Measurements from ENCODE around the gene ANTXR1.

ANTXR1 gene

GRCh38 chr2:69012310-69013141, 453 bp upstream of the ANTXR1 start:
- Histone ChIP-seq H3K4me3 (ENCODE audit: control insufficient read depth in 1 of 7, extremely low read depth in 1 of 7, insufficient read depth in 4 of 7, low read depth in 2 of 7, low read length in 6 of 7) (peak overlapping the region in 5 of 7 experiments; percentile 50 to 79 (median 67)), H3K36me3 (ENCODE audit: control insufficient read depth in 4 of 4, insufficient read depth in 4 of 4, low read length in 3 of 4) (no peaks in the 10 kb centered on the region), H3K27ac (ENCODE audit: insufficient read depth in 1 of 2, low read depth in 1 of 2, low read length in 2 of 2, poor library complexity in 1 of 2, severe bottlenecking in 2 of 2) (no peak overlapping the region), H3K9me3 (ENCODE audit: control extremely low read depth in 1 of 5, control insufficient read depth in 4 of 5, insufficient read depth in 2 of 5, low read depth in 1 of 5, low read length in 4 of 5) (no peaks in the 10 kb centered on the region), H3K4me1 (ENCODE audit: control extremely low read depth in 1 of 4, control insufficient read depth in 4 of 4, insufficient read depth in 4 of 4, low read length in 3 of 4) (peaks cover 4 to 20% (median 13%) of the 10 kb centered on the region in 4 experiments), H3K27me3 (replicated peaks in 2 of 5; ENCODE audit: control insufficient read depth in 4 of 5, insufficient read depth in 5 of 5, low read length in 4 of 5) (peaks cover 21 to 74% (median 33%) of the 10 kb centered on the region in 5 experiments)
- DNase-seq, result peak; percentile 45 to 55 (median 50)
- POLR2A ChIA-PET, result no interaction called here
- CTCF ChIA-PET, result interaction anchor here (0.9 to 2.2 kb wide), 5 partner anchors 10 to 294 kb away, joined by 3 to 6 read pairs (median 6); no protein-coding TSS in a partner anchor
- WGBS (ENCODE audit: insufficient coverage), result 24% methylated on average over 12 of the region's 27 CpGs

- Histone ChIP-seq H3K4me1 (ENCODE audit: control extremely low read depth in 1 of 4, control insufficient read depth in 4 of 4, insufficient read depth in 4 of 4, low read length in 3 of 4) (peaks cover 4 to 20% (median 13%) of the 10 kb centered on the region in 4 experiments), H3K27ac (ENCODE audit: insufficient read depth in 1 of 2, low read depth in 1 of 2, low read length in 2 of 2, poor library complexity in 1 of 2, severe bottlenecking in 2 of 2) (no peak overlapping the region), H3K9me3 (ENCODE audit: control extremely low read depth in 1 of 5, control insufficient read depth in 4 of 5, insufficient read depth in 2 of 5, low read depth in 1 of 5, low read length in 4 of 5) (no peaks in the 10 kb centered on the region), H3K27me3 (replicated peaks in 2 of 5; ENCODE audit: control insufficient read depth in 4 of 5, insufficient read depth in 5 of 5, low read length in 4 of 5) (peaks cover 21 to 87% (median 37%) of the 10 kb centered on the region in 5 experiments), H3K36me3 (ENCODE audit: control insufficient read depth in 4 of 4, insufficient read depth in 4 of 4, low read length in 3 of 4) (no peaks in the 10 kb centered on the region), H3K4me3 (ENCODE audit: control insufficient read depth in 1 of 7, extremely low read depth in 1 of 7, insufficient read depth in 4 of 7, low read depth in 2 of 7, low read length in 6 of 7) (peak overlapping the region in 6 of 7 experiments; percentile 50 to 79 (median 65))
- peak in 2 of 3 donors; percentile 37 to 39 for DNase-seq
- POLR2A ChIA-PET, result interaction anchor here (0.5 kb wide), 1 partner anchor 47 kb away, joined by 3 read pairs; no protein-coding TSS in a partner anchor
- CTCF ChIA-PET, result interaction anchor here (1.0 to 1.1 kb wide), 4 partner anchors 10 to 310 kb away, joined by 3 to 5 read pairs (median 4); no protein-coding TSS in a partner anchor
- 18% methylated on average over 6 of the region's 20 CpGs for WGBS (ENCODE audit: insufficient coverage)
Measured at GRCh38 chr2:69013840-69014821, 1.2 kb downstream of the ANTXR1 start.

GRCh38 chr2:69017080-69017479, 4.1 kb downstream of the ANTXR1 start:
- peak in 2 of 3 donors; percentile 17 to 22 for DNase-seq
- no peak overlapping the region for H3K4me3 ChIP-seq (ENCODE audit: control insufficient read depth in 1 of 7, extremely low read depth in 1 of 7, insufficient read depth in 4 of 7, low read depth in 2 of 7, low read length in 6 of 7)
- no peak overlapping the region for H3K27ac ChIP-seq (ENCODE audit: insufficient read depth in 1 of 2, low read depth in 1 of 2, low read length in 2 of 2, poor library complexity in 1 of 2, severe bottlenecking in 2 of 2)
- no peaks in the 10 kb centered on the region for H3K36me3 ChIP-seq (ENCODE audit: control insufficient read depth in 4 of 4, insufficient read depth in 4 of 4, low read length in 3 of 4)
- H3K4me1 ChIP-seq (ENCODE audit: control extremely low read depth in 1 of 4, control insufficient read depth in 4 of 4, insufficient read depth in 4 of 4, low read length in 3 of 4), result peaks cover 4 to 20% (median 13%) of the 10 kb centered on the region in 4 experiments
- H3K27me3 ChIP-seq (replicated peaks in 2 of 5; ENCODE audit: control insufficient read depth in 4 of 5, insufficient read depth in 5 of 5, low read length in 4 of 5), result peaks cover 18 to 71% (median 24%) of the 10 kb centered on the region in 5 experiments
- ChIA-PET POLR2A (no interaction called here), CTCF (interaction anchor here (1.1 kb wide), 1 partner anchor 9 kb away, joined by 4 read pairs; no protein-coding TSS in a partner anchor)
- H3K9me3 ChIP-seq (ENCODE audit: control extremely low read depth in 1 of 5, control insufficient read depth in 4 of 5, insufficient read depth in 2 of 5, low read depth in 1 of 5, low read length in 4 of 5), result no peaks in the 10 kb centered on the region
- 66% methylated on average over 2 of the region's 5 CpGs for WGBS (ENCODE audit: insufficient coverage)

- H3K9me3 ChIP-seq (ENCODE audit: control extremely low read depth in 1 of 5, control insufficient read depth in 4 of 5, insufficient read depth in 2 of 5, low read depth in 1 of 5, low read length in 4 of 5), result no peaks in the 10 kb centered on the region
- no peaks in the 10 kb centered on the region for H3K36me3 ChIP-seq (ENCODE audit: control insufficient read depth in 4 of 4, insufficient read depth in 4 of 4, low read length in 3 of 4)
- H3K27me3 ChIP-seq (replicated peaks in 2 of 5; ENCODE audit: control insufficient read depth in 4 of 5, insufficient read depth in 5 of 5, low read length in 4 of 5), result peaks cover 15 to 63% (median 21%) of the 10 kb centered on the region in 5 experiments
- peaks cover 4 to 16% (median 12%) of the 10 kb centered on the region in 4 experiments for H3K4me1 ChIP-seq (ENCODE audit: control extremely low read depth in 1 of 4, control insufficient read depth in 4 of 4, insufficient read depth in 4 of 4, low read length in 3 of 4)
- no peak overlapping the region for H3K27ac ChIP-seq (ENCODE audit: insufficient read depth in 1 of 2, low read depth in 1 of 2, low read length in 2 of 2, poor library complexity in 1 of 2, severe bottlenecking in 2 of 2)
- no peak for DNase-seq
- POLR2A ChIA-PET, result no interaction called here
- CTCF ChIA-PET, result no interaction called here
- WGBS (ENCODE audit: insufficient coverage), result 100% methylated on average over 1 of the region's 3 CpGs
- no peak overlapping the region for H3K4me3 ChIP-seq (ENCODE audit: control insufficient read depth in 1 of 7, extremely low read depth in 1 of 7, insufficient read depth in 4 of 7, low read depth in 2 of 7, low read length in 6 of 7)
Measured at GRCh38 chr2:69017835-69018234, 4.9 kb downstream of the ANTXR1 start.

- Histone ChIP-seq H3K9me3 (ENCODE audit: control extremely low read depth in 1 of 5, control insufficient read depth in 4 of 5, insufficient read depth in 2 of 5, low read depth in 1 of 5, low read length in 4 of 5) (no peaks in the 10 kb centered on the region), H3K27me3 (replicated peaks in 2 of 5; ENCODE audit: control insufficient read depth in 4 of 5, insufficient read depth in 5 of 5, low read length in 4 of 5) (peaks cover 17 to 59% (median 21%) of the 10 kb centered on the region in 5 experiments), H3K36me3 (ENCODE audit: control insufficient read depth in 4 of 4, insufficient read depth in 4 of 4, low read length in 3 of 4) (no peaks in the 10 kb centered on the region), H3K4me1 (ENCODE audit: control extremely low read depth in 1 of 4, control insufficient read depth in 4 of 4, insufficient read depth in 4 of 4, low read length in 3 of 4) (peaks cover 2 to 8% (median 4%) of the 10 kb centered on the region in 4 experiments), H3K4me3 (ENCODE audit: control insufficient read depth in 1 of 7, extremely low read depth in 1 of 7, insufficient read depth in 4 of 7, low read depth in 2 of 7, low read length in 6 of 7) (no peak overlapping the region), H3K27ac (ENCODE audit: insufficient read depth in 1 of 2, low read depth in 1 of 2, low read length in 2 of 2, poor library complexity in 1 of 2, severe bottlenecking in 2 of 2) (no peak overlapping the region)
- POLR2A ChIA-PET, result no interaction called here
- WGBS (ENCODE audit: insufficient coverage), result 95% methylated on average over 4 of the region's 4 CpGs
- CTCF ChIA-PET, result no interaction called here
- no peak for DNase-seq
Measured at GRCh38 chr2:69018678-69019095, 5.7 kb downstream of the ANTXR1 start.

- POLR2A ChIA-PET, result no interaction called here
- CTCF ChIA-PET, result interaction anchor here (1.6 kb wide), 1 partner anchor 62 kb away, joined by 3 read pairs; no protein-coding TSS in a partner anchor
- WGBS (ENCODE audit: insufficient coverage), result 92% methylated on average over 6 of the region's 8 CpGs
- H3K27ac ChIP-seq (ENCODE audit: insufficient read depth in 1 of 2, low read depth in 1 of 2, low read length in 2 of 2, poor library complexity in 1 of 2, severe bottlenecking in 2 of 2), result no peak overlapping the region
- peaks cover 10 to 49% (median 10%) of the 10 kb centered on the region in 5 experiments for H3K27me3 ChIP-seq (replicated peaks in 2 of 5; ENCODE audit: control insufficient read depth in 4 of 5, insufficient read depth in 5 of 5, low read length in 4 of 5)
- no peaks in the 10 kb centered on the region for H3K9me3 ChIP-seq (ENCODE audit: control extremely low read depth in 1 of 5, control insufficient read depth in 4 of 5, insufficient read depth in 2 of 5, low read depth in 1 of 5, low read length in 4 of 5)
- H3K4me3 ChIP-seq (ENCODE audit: control insufficient read depth in 1 of 7, extremely low read depth in 1 of 7, insufficient read depth in 4 of 7, low read depth in 2 of 7, low read length in 6 of 7), result no peak overlapping the region
- no peaks in the 10 kb centered on the region for H3K4me1 ChIP-seq (ENCODE audit: control extremely low read depth in 1 of 4, control insufficient read depth in 4 of 4, insufficient read depth in 4 of 4, low read length in 3 of 4)
- H3K36me3 ChIP-seq (ENCODE audit: control insufficient read depth in 4 of 4, insufficient read depth in 4 of 4, low read length in 3 of 4), result no peaks in the 10 kb centered on the region
- DNase-seq, result no peak
Measured at GRCh38 chr2:69020496-69021426, 7.8 kb downstream of the ANTXR1 start.

Data from common myeloid progenitor, CD34-positive (primary cell).